ENCODE results near the gene KAZN.

DNA sequence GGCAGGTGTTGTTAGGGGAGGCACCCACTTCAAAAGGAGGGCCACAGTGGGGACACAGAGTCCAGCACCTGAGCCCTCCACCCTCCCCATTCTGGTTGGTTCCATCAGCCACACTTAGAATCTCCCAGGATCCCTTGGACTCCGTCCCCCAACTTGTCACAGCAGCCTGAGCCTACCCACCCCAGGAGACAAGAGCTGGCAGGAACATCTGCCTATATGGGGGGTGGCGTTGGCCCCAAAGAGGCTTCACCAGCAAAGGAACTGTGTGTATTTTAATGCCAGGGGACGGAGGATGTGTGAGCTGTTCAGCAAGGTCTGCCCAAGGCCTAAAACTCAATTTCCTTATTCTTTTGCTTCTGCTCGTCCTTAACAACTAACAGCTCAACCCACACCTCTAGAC lies 468.7 kb downstream of the KAZN start:
- TF ChIP-seq, protein P1, sequence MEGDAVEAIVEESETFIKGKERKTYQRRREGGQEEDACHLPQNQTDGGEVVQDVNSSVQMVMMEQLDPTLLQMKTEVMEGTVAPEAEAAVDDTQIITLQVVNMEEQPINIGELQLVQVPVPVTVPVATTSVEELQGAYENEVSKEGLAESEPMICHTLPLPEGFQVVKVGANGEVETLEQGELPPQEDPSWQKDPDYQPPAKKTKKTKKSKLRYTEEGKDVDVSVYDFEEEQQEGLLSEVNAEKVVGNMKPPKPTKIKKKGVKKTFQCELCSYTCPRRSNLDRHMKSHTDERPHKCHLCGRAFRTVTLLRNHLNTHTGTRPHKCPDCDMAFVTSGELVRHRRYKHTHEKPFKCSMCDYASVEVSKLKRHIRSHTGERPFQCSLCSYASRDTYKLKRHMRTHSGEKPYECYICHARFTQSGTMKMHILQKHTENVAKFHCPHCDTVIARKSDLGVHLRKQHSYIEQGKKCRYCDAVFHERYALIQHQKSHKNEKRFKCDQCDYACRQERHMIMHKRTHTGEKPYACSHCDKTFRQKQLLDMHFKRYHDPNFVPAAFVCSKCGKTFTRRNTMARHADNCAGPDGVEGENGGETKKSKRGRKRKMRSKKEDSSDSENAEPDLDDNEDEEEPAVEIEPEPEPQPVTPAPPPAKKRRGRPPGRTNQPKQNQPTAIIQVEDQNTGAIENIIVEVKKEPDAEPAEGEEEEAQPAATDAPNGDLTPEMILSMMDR (conservative IDR thresholded peaks at IDR 0.05 in 1 of 2, IDR thresholded peaks at IDR 0.05 in 1 of 2; ENCODE audit: low read depth in 1 of 2, low read length in 2 of 2), result no peak
- TF ChIP-seq EZH2 (IDR thresholded peaks at IDR 0.05; ENCODE audit: low read length, missing control alignments), result no peak

All from fibroblast of lung (primary cell).